GM23248 (cell line): ENCODE measurements around the gene SPANXB1. TPM values are rescaled to one million over a fixed set of nuclear protein-coding genes. Genes with fewer than 3 reads are reported as not detected.

ENCODE experiments used
- polyA plus RNA-seq: library from polyadenylated mRNA; unstranded; fragments of >200 nt; fragmentation: Nextera tagmentation; extraction: Ambion mirVana; gene quantifications from 2 replicates; pipeline ENCODE4 v1.2.1, GENCODE V29; 2016
- total RNA-seq: library from RNA; depleted of rRNA; stranded (reverse); fragments of >200 nt; shearing (Covaris generic); gene quantifications from 2 replicates; pipeline ENCODE4 v1.2.3, GENCODE V29; 2014; rRNA removed

Gene SPANXB1
- total and polyA plus RNA-seq, 2 experiments from 2014 or later: not detected

Other genes starting within 250 kb of the SPANXB1 start
- 1.0 and 1.5 TPM in 2 replicates for gene LDOC1, start 174.5 kb downstream of the SPANXB1 start, total RNA-seq
- 23.1 and 24.7 TPM in 2 replicates for gene LDOC1, start 174.5 kb downstream of the SPANXB1 start, polyA plus RNA-seq
- not detected in 2 replicates for gene SPANXC, start 239.9 kb downstream of the SPANXB1 start, total RNA-seq
- not detected in 2 replicates for gene SPANXC, start 239.9 kb downstream of the SPANXB1 start, polyA plus RNA-seq